ENCODE measurements around the gene LYPD3. TPM values are rescaled to one million over a fixed set of nuclear protein-coding genes. Genes with fewer than 3 reads are reported as not detected.
A peak's percentile ranks its signal among the peaks of the same experiment; 100 is the strongest.

The LYPD3 gene
- total RNA-seq, 2 experiments from 2014 or later: not detected

DNA sequence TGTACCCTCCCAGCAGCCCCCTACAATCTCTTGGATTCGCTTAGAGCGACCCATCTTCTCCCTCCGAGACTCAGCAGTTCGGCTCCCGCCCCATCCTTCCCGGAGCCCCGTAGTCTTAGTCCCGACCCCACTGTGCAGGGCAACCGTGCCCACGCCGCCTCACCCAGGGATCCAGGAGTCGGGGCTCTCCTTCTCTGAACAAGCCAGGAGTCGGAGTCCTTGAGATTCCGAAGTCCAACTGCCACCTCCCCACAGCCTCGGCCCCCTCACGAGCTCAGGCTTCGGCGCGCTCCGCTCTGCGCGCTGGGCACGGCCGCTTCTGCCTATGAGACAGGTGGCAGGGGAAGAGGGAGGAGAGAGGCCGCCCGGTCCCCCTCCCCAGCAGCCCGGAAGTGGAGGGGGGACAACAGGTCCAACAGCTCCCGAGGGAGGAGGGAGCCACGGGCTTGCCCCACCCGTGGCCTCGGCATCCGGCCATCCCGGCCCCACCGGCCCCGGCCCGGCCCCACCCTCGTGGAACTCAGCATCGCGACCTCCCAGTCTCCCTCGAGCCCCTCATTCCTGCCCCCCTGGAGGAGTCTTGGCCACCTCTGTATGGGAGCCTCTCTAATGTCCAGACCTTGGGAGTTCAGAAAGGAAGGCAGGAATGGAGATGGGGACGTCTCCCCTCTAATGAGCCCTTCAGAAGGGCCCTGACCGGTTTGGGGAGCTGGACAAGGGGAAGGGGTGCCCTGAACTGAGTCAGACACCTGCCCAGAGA, 39.2 kb upstream of the LYPD3 start, which contains the start of gene PHLDB3:
TSS of gene PHLDB3 (minus strand) at position 321 of the 760 bp plus-strand sequence. CDS start 628 bp downstream, outside the sequence.
- H3K4me1 ChIP-seq (ENCODE audit: insufficient read depth, low read length, poor library complexity, severe bottlenecking): peaks cover 16% of the 10 kb centered on the region
- peak within 1 kb of the TSS; percentile 77 for H3K4me3 ChIP-seq (ENCODE audit: low read depth, low read length, poor library complexity, severe bottlenecking)
- no peak for DNase-seq (ENCODE audit: low spot score)
- ChIA-PET POLR2A (interaction anchor here (0.5 to 1.0 kb wide), 4 partner anchors 9 to 115 kb away, joined by 4 to 6 read pairs (median 5); no protein-coding TSS in a partner anchor), CTCF (ENCODE audit: unreplicated experiment) (interaction anchor here (0.6 kb wide), 1 partner anchor 90 kb away, joined by 3 read pairs; no protein-coding TSS in a partner anchor)
- H3K79me2 ChIP-seq (ENCODE audit: insufficient read depth, low read depth, low read length): no peaks in the 10 kb centered on the region
- H3K36me3 ChIP-seq (ENCODE audit: insufficient read depth, low read length): no peaks in the 10 kb centered on the region
- peak within 1 kb of the TSS; percentile 96 for H3K4me2 ChIP-seq (ENCODE audit: low read length)
- H3K9me3 ChIP-seq (ENCODE audit: low read length): no peaks in the 10 kb centered on the region
- H3K27ac ChIP-seq (ENCODE audit: low read depth, low read length, poor library complexity, severe bottlenecking): peak within 1 kb of the TSS; percentile 26
- TF ChIP-seq, protein P1, sequence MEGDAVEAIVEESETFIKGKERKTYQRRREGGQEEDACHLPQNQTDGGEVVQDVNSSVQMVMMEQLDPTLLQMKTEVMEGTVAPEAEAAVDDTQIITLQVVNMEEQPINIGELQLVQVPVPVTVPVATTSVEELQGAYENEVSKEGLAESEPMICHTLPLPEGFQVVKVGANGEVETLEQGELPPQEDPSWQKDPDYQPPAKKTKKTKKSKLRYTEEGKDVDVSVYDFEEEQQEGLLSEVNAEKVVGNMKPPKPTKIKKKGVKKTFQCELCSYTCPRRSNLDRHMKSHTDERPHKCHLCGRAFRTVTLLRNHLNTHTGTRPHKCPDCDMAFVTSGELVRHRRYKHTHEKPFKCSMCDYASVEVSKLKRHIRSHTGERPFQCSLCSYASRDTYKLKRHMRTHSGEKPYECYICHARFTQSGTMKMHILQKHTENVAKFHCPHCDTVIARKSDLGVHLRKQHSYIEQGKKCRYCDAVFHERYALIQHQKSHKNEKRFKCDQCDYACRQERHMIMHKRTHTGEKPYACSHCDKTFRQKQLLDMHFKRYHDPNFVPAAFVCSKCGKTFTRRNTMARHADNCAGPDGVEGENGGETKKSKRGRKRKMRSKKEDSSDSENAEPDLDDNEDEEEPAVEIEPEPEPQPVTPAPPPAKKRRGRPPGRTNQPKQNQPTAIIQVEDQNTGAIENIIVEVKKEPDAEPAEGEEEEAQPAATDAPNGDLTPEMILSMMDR (conservative IDR thresholded peaks at IDR 0.05; ENCODE audit: low read length): peak; percentile 6; the same call in 1 of the 2 replicates
- TF ChIP-seq EZH2phosphoT487 (IDR thresholded peaks at IDR 0.05; ENCODE audit: borderline replicate concordance, low read depth, low read length): no peak
- BruUV-seq (replicated peaks): no TSS peak
- intact Hi-C loops (cut with micrococcal nuclease; ENCODE audit: unreplicated experiment): loop anchor here (2.0 kb wide), 1 partner anchor 42 kb away; no protein-coding TSS in a partner anchor
- H4K20me1 ChIP-seq (ENCODE audit: insufficient read depth, low read length): no peaks in the 10 kb centered on the region
- H2AFZ ChIP-seq (ENCODE audit: low read length): peak within 1 kb of the TSS; percentile 97
- H3K9me2 ChIP-seq (ENCODE audit: insufficient read depth, low read length): no peaks in the 10 kb centered on the region

DNA sequence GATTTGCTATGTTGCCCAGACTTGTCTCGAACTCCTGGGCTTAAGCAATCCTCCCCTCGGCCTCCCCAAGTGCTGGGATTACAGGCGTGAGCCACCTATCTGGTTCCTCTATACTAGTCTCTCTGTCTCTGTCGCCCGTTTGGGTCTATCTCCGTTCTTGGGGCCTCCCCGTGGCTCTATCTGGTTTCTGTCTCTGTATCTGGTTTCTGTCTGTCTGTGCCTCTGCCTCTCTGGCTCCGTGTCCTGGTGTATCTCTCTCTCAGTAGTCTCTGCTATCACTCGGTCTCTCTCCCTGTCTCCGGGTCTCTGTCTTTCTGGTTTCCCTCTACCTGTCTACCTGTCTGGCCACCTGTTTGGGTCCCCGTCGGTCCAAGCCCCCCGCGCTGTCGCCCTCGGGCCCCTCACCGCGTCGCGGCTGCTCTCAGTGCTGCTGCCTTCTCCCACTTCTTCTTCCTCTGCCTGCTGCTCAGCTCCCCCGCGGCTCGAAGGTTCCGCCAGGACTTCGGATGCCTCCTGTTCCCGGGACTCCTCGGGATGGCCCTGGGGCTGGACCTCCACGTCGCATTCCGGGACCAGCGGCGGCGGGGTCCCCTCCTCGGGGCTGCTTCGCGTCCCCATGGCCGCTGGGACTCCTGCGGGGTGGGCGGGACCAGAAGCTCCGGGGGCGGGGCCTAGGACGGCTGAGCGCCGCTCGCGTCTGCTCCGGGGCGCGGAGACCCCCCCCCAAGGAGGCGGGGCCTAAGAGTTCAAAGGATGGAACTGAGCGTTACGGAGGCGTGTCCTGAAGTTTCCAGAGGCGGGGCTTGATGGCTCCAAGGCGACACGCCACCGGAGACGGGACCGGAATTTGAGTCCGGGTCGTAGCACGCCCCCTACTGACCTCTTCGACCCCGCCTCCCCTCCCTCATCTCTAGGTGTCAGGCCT, 38.4 kb upstream of the LYPD3 start:
- TF ChIP-seq, protein P1 (conservative IDR thresholded peaks at IDR 0.05; ENCODE audit: low read length): peak; percentile 72
- TF ChIP-seq EZH2phosphoT487 (IDR thresholded peaks at IDR 0.05; ENCODE audit: borderline replicate concordance, low read depth, low read length): no peak
- CTCF ChIA-PET (ENCODE audit: unreplicated experiment): no interaction called here
- H4K20me1 ChIP-seq (ENCODE audit: insufficient read depth, low read length): no peaks in the 10 kb centered on the region
- no TSS peak for BruUV-seq (replicated peaks)
- POLR2A ChIA-PET: interaction anchor here (0.5 to 1.0 kb wide), 4 partner anchors 10 to 39 kb away, joined by 4 to 6 read pairs (median 4); no protein-coding TSS in a partner anchor
- H3K27ac ChIP-seq (ENCODE audit: low read depth, low read length, poor library complexity, severe bottlenecking): peak overlapping the region; percentile 26
- H3K4me2 ChIP-seq (ENCODE audit: low read length): peak overlapping the region; percentile 96
- H3K9me3 ChIP-seq (ENCODE audit: low read length): no peaks in the 10 kb centered on the region
- H3K79me2 ChIP-seq (ENCODE audit: insufficient read depth, low read depth, low read length): no peaks in the 10 kb centered on the region
- peak overlapping the region; percentile 77 for H3K4me3 ChIP-seq (ENCODE audit: low read depth, low read length, poor library complexity, severe bottlenecking)
- H2AFZ ChIP-seq (ENCODE audit: low read length): peak overlapping the region; percentile 97
- no peaks in the 10 kb centered on the region for H3K36me3 ChIP-seq (ENCODE audit: insufficient read depth, low read length)
- peak; percentile 97 for DNase-seq (ENCODE audit: low spot score)
- H3K4me1 ChIP-seq (ENCODE audit: insufficient read depth, low read length, poor library complexity, severe bottlenecking): peaks cover 16% of the 10 kb centered on the region
- intact Hi-C loops (cut with micrococcal nuclease; ENCODE audit: unreplicated experiment): loop anchor here (2.0 kb wide), 1 partner anchor 41 kb away; no protein-coding TSS in a partner anchor
- H3K9me2 ChIP-seq (ENCODE audit: insufficient read depth, low read length): no peaks in the 10 kb centered on the region

Data from OCI-LY7 (cell line).